IMR-90 (cell line): Measurements from ENCODE around the gene PRRX1. TPM values are rescaled to one million over a fixed set of nuclear protein-coding genes. Genes with fewer than 3 reads are reported as not detected.

Source experiments
- ATAC-seq: fragments of 200-7000 bp; cut with Tn5 transposase; 2 replicates; pipeline ENCODE4 v1.9.1; 2020; ENCODE audit warnings: low read depth, mild to moderate bottlenecking, moderate library complexity
- BruUV-seq: library from RNA; stranded (reverse); fragments of 400-500 nt; replicated peaks from 2 replicates; lab custom pipeline; 2021; lab: Mats Ljungman, UMichigan
- CTCF ChIA-PET: fragments of 300-600 bp; formaldehyde crosslinking; extraction: SDS; loops from one replicate; lab custom pipeline; 2021; ENCODE audit warnings: antibody characterized with exemption; lab: Yijun Ruan, JAX
- POLR2A ChIA-PET: fragments of 300-600 bp; sonication (Branson Sonifier 250); formaldehyde crosslinking; loops from one replicate; lab custom pipeline; 2022; ENCODE audit warnings: antibody characterized with exemption; ENCODE audit not compliant: unreplicated experiment; lab: Charles Lee
- DNase-seq: peaks from one replicate; pipeline ENCODE4 v3.0.0; 2013
- H2AFZ ChIP-seq: replicated peaks from 2 replicates; pipeline ENCODE3; 2013; ENCODE audit warnings: low read length, mild to moderate bottlenecking; ENCODE audit not compliant: poor library complexity
- H2AK5ac ChIP-seq: 2 replicates; pipeline ENCODE4 v1.6.1; 2013; ENCODE audit warnings: low read depth, low read length, inconsistent platforms
- H2AK9ac ChIP-seq: replicated peaks from 2 replicates; pipeline ENCODE3; 2013; ENCODE audit warnings: mild to moderate bottlenecking, low read depth, low read length, moderate library complexity; ENCODE audit not compliant: poor library complexity
- H2BK120ac ChIP-seq: 2 replicates; pipeline ENCODE4 v1.6.1; 2013; ENCODE audit warnings: low read depth, low read length, inconsistent platforms
- H2BK15ac ChIP-seq: 3 replicates; pipeline ENCODE4 v1.6.1; 2013; ENCODE audit warnings: low read depth, low read length, inconsistent platforms
- H2BK20ac ChIP-seq: 2 replicates; pipeline ENCODE4 v1.6.1; 2013; ENCODE audit warnings: low read depth, mild to moderate bottlenecking, inconsistent platforms, low read length, moderate library complexity
- H2BK5ac ChIP-seq: 2 replicates; pipeline ENCODE4 v1.6.1; 2013; ENCODE audit warnings: mild to moderate bottlenecking, low read depth, low read length, inconsistent platforms; ENCODE audit not compliant: poor library complexity, severe bottlenecking
- H3K14ac ChIP-seq: replicated peaks from 2 replicates; pipeline ENCODE4 v1.6.1; 2013; ENCODE audit warnings: low read depth, low read length, inconsistent platforms
- H3K18ac ChIP-seq: 2 replicates; pipeline ENCODE4 v1.6.1; 2013; ENCODE audit warnings: low read depth, low read length, control low read depth
- H3K23ac ChIP-seq: 2 replicates; pipeline ENCODE4 v1.6.1; 2013; ENCODE audit warnings: low read depth, low read length, inconsistent platforms
- H3K27ac ChIP-seq: 2 replicates; pipeline ENCODE4 v1.5.1; 2013; ENCODE audit warnings: mild to moderate bottlenecking, control low read depth, low read length; ENCODE audit not compliant: insufficient read depth
- H3K27me3 ChIP-seq: 2 replicates; pipeline ENCODE4 v1.6.1; 2013; ENCODE audit warnings: low read length; ENCODE audit not compliant: control insufficient read depth, insufficient read depth
- H3K36me3 ChIP-seq: 2 replicates; pipeline ENCODE4 v1.6.1; 2013; ENCODE audit warnings: low read length, mixed read lengths; ENCODE audit not compliant: control insufficient read depth, insufficient read depth
- H3K4ac ChIP-seq: 2 replicates; pipeline ENCODE4 v1.6.1; 2013; ENCODE audit warnings: low read depth, low read length, inconsistent platforms
- H3K4me1 ChIP-seq: 2 replicates; pipeline ENCODE4 v1.6.1; 2013; ENCODE audit warnings: low read length, mixed read lengths; ENCODE audit not compliant: control insufficient read depth, insufficient read depth
- H3K4me2 ChIP-seq: 2 replicates; pipeline ENCODE4 v1.6.1; 2013; ENCODE audit warnings: low read depth, mild to moderate bottlenecking, control low read depth, low read length, moderate library complexity
- H3K4me3 ChIP-seq: 2 replicates; pipeline ENCODE4 v1.5.1; 2013; ENCODE audit warnings: low read depth, mild to moderate bottlenecking, control low read depth, low read length, moderate library complexity; ENCODE audit not compliant: insufficient read depth
- H3K56ac ChIP-seq: 2 replicates; pipeline ENCODE4 v1.6.1; 2013; ENCODE audit warnings: low read length, inconsistent platforms; ENCODE audit not compliant: insufficient read depth; ENCODE audit errors: extremely low read depth
- H3K79me1 ChIP-seq, 2 experiments: 2 replicates each; pipeline ENCODE4 v1.6.1; 2013; ENCODE audit warnings: low read length in 2 of 2, inconsistent platforms in 1 of 2, low read depth in 1 of 2
- H3K9ac ChIP-seq: 2 replicates; pipeline ENCODE4 v1.6.1; 2013; ENCODE audit warnings: low read depth, low read length, control low read depth
- H3K9me1 ChIP-seq: 2 replicates; pipeline ENCODE4 v1.6.1; 2013; ENCODE audit warnings: low read length, inconsistent platforms; ENCODE audit not compliant: insufficient read depth
- H3K9me3 ChIP-seq: 2 replicates; pipeline ENCODE4 v1.6.1; 2013; ENCODE audit warnings: low read length; ENCODE audit not compliant: control insufficient read depth, insufficient read depth
- H4K20me1 ChIP-seq: 2 replicates; pipeline ENCODE4 v1.6.1; 2013; ENCODE audit warnings: low read length, inconsistent platforms; ENCODE audit not compliant: insufficient read depth
- H4K5ac ChIP-seq: 2 replicates; pipeline ENCODE4 v1.6.1; 2013; ENCODE audit warnings: mild to moderate bottlenecking, low read depth, low read length, control low read depth
- H4K8ac ChIP-seq, 2 experiments: 2 replicates each; pipeline ENCODE4 v1.6.1; 2013; ENCODE audit warnings: low read depth in 2 of 2, low read length in 2 of 2, control low read depth in 1 of 2, inconsistent platforms in 1 of 2
- H4K91ac ChIP-seq: 2 replicates; pipeline ENCODE4 v1.6.1; 2013; ENCODE audit warnings: low read depth, low read length, inconsistent platforms; ENCODE audit not compliant: insufficient read depth
- BHLHE40 ChIP-seq: fragments of 150-350 bp; IDR thresholded peaks from 2 replicates; pipeline ENCODE4 v1.6.1; 2016; ENCODE audit warnings: mild to moderate bottlenecking, low read depth, low read length
- CEBPB ChIP-seq: IDR thresholded peaks from 2 replicates; pipeline ENCODE4 v1.6.1; 2012; ENCODE audit warnings: low read depth, low read length, improper control_type of control experiment
- MAFK ChIP-seq: IDR thresholded peaks from 2 replicates; pipeline ENCODE4 v1.6.1; 2012; ENCODE audit warnings: low read depth, low read length, improper control_type of control experiment
- RFX5 ChIP-seq: IDR thresholded peaks from 2 replicates; pipeline ENCODE4 v1.8.0; 2012; ENCODE audit warnings: low read depth, mild to moderate bottlenecking, low read length, moderate library complexity
- USF2 ChIP-seq: fragments of 150-350 bp; IDR thresholded peaks from 2 replicates; pipeline ENCODE4 v1.6.1; 2017; ENCODE audit warnings: mild to moderate bottlenecking, antibody characterized with exemption, low read length, low read depth
- WGBS, 2 experiments: methylation state at CpG; one replicate each; pipeline versions ENCODE4 v1.1.5 to v1.1.7; 2013; ENCODE audit warnings: missing lambda C conversion rate in 2 of 2; ENCODE audit not compliant: insufficient read length in 1 of 2; ENCODE audit errors: extremely low coverage in 2 of 2; 5-methylcytosine and 5-hydroxymethylcytosine counted together
- dilution Hi-C: fragments of 300-500 bp; cut with HindIII; formaldehyde crosslinking; loops from one replicate; pipeline ENCODE4 v1.14.3; 2018; ENCODE audit warnings: low sequenced_read_pairs; ENCODE audit not compliant: unreplicated experiment
- in situ Hi-C: fragments of 300-500 bp; cut with MboI; formaldehyde crosslinking; loops from 3 replicates; pipeline ENCODE4 v1.14.3; 2019; ENCODE audit warnings: low sequenced_read_pairs, inconsistent platforms, mixed read lengths
- intact Hi-C: fragments of 100-400 bp; cut with micrococcal nuclease; formaldehyde crosslinking; loops from 2 replicates; pipeline ENCODE4 v1.10.0; 2022
- polyA plus RNA-seq, 3 experiments: library from polyadenylated mRNA; depleted of rRNA; stranded (reverse); fragments of >200 nt; gene quantifications; 2 replicates each; pipeline ENCODE4 v1.2.3, GENCODE V29; 2012; ENCODE audit warnings: low replicate concordance in 1 of 3
- total RNA-seq: library from RNA; depleted of rRNA; stranded (reverse); fragments of >200 nt; gene quantifications from 2 replicates; pipeline ENCODE4 v1.2.3, GENCODE V29; 2012

The PRRX1 gene
- total and polyA plus RNA-seq, 2 of the 4 experiments (the other 2 are of a cell fraction): 50.0 to 65.4 TPM

DNA sequence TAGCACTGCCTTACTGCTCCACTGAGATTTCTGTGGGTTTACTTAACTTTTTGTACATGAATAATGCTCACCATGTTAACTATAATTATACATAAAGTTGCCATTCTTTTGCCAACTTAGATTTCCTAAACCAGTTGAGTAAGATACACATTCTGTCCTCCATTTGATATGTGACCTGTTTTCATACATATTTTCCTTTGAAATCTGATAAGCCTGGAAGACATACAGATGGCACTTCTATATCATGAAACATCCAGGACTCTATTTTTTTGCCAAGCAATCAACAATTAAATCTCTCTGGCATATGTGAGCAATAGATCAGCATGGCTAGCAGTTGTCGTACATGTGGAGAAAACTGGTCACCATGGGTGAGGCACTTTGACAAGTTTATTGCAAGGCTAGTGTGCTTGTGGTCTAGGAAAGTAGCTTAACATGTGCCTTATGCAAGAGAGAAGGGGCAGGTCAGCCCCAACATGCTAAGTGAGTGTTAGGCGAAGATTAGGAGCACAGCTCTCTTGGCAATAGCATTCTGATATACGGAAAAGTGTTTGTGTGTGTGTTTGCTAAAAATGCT is 14.2 kb downstream of the PRRX1 start:
- H3K27me3 ChIP-seq: no peaks in the 10 kb centered on the region
- H2BK120ac ChIP-seq: peak overlapping the region; percentile 67
- H3K36me3 ChIP-seq: peaks cover 1% of the 10 kb centered on the region; the same call in 1 of the 2 replicates
- peak overlapping the region; percentile 19 for H3K4me2 ChIP-seq
- CTCF ChIA-PET: interaction anchor here (0.6 kb wide), 1 partner anchor 146 kb away, joined by 3 read pairs; the partner anchor contains the start of gene GORAB
- H3K9me1 ChIP-seq: peaks cover 10% of the 10 kb centered on the region; the same call in 1 of the 2 replicates
- DNase-seq (peak; percentile 49), ATAC-seq (no peak; the same call in 1 of the 2 replicates)
- 47% methylated on average over 2 of the region's 3 CpGs; no CpG with 5 or more reads in 1 of the 2 experiments for WGBS, 2 experiments
- intact Hi-C loops (no loop called here), dilution Hi-C loops (no loop called here), in situ Hi-C loops (no loop called here)
- no peak overlapping the region for H2AFZ ChIP-seq
- H2AK9ac ChIP-seq: no peak overlapping the region
- TF ChIP-seq RFX5 (no peak), CEBPB (0 out of 2 replicates have a peak, but pooled peaks have one; percentile 23), MAFK (no peak), BHLHE40 (peak; percentile 18; the same call in 1 of the 2 replicates), USF2 (no peak)
- H3K27ac ChIP-seq: peak overlapping the region; percentile 33; the same call in 1 of the 2 replicates
- no peak overlapping the region for H3K9ac ChIP-seq
- H3K4me3 ChIP-seq: no peak overlapping the region
- H3K79me1 ChIP-seq: peaks cover 25 to 62% of the 10 kb centered on the region in 2 experiments
- H4K8ac ChIP-seq: peak overlapping the region in 1 of 2 experiments; percentile 67; a peak in 2 of 4 replicates
- peak overlapping the region; percentile 31 for H4K5ac ChIP-seq
- H4K91ac ChIP-seq: peak overlapping the region; percentile 49; the same call in 1 of the 2 replicates
- H2BK5ac ChIP-seq: peak overlapping the region; percentile 46
- peak overlapping the region; percentile 72; the same call in 1 of the 2 replicates for H2BK20ac ChIP-seq
- H2BK15ac ChIP-seq: peak overlapping the region; percentile 58; the same call in 1 of the 3 replicates
- H4K20me1 ChIP-seq: no peaks in the 10 kb centered on the region
- no TSS peak for BruUV-seq
- POLR2A ChIA-PET: no interaction called here
- H3K4ac ChIP-seq: peak overlapping the region; percentile 62; the same call in 1 of the 2 replicates
- no peaks in the 10 kb centered on the region for H3K9me3 ChIP-seq
- H3K14ac ChIP-seq: peak overlapping the region; percentile 62
- peak overlapping the region; percentile 87 for H3K23ac ChIP-seq
- peak overlapping the region; percentile 83 for H2AK5ac ChIP-seq
- H3K4me1 ChIP-seq: peaks cover 13% of the 10 kb centered on the region
- no peak overlapping the region for H3K56ac ChIP-seq
- peak overlapping the region; percentile 29 for H3K18ac ChIP-seq
